Measurements from ENCODE around the gene BBS9.

Gene BBS9

DNA sequence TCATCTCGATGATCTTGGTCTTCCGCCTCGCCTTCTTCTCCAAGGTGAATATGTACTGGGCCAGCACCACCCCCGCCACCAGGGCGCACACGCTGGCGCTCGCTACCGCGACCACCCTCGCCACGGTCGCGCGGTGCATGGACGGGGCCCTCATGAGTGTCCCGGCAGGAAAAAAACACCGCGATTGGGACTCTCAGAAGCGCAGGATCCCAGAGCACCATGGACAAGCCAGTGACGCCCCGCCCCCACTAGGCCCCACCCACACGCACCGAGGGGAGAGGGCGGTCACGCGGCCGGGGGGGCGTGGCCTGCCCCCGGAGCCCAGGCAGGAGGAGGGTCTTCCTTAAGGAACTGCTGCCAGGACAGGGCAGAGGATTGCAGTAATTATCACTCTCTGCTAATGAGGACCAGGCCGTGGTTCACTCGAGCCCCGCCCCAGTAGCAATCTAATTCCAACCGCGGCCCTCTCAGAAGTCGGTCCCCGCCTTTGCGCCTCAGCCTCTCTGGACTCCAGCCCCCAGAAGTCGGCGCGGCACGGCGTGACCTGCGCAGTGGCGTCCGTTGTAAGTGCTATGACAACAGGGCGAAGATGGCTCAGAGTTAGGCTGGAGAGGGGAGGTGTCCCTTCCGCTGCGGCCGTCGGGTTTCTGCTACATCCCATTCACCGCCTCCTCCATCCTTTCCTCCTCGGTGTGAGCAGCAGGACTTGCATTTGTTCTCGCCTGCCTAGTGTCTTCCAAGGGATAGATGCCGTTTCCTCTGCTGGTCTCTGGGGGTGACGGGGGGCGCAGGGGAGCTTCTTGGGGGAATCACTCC is at the start of gene BBS9:
Gene BBS9 (plus strand): TSS at position 575 of the 816 bp plus-strand sequence. CDS start 16,689 bp downstream, outside the sequence.
- H3K27me3 ChIP-seq (ENCODE audit: insufficient read depth, low read depth, severe bottlenecking) = no peaks in the 10 kb centered on the region
- H3K9me3 ChIP-seq (ENCODE audit: severe bottlenecking) = no peaks in the 10 kb centered on the region
- peak; percentile 94 for DNase-seq
- H3K27ac ChIP-seq = peak within 1 kb of the TSS; percentile 65
- peak within 1 kb of the TSS; percentile 68 for H3K4me3 ChIP-seq (ENCODE audit: low read depth, low read length)
- TF ChIP-seq, protein P1, sequence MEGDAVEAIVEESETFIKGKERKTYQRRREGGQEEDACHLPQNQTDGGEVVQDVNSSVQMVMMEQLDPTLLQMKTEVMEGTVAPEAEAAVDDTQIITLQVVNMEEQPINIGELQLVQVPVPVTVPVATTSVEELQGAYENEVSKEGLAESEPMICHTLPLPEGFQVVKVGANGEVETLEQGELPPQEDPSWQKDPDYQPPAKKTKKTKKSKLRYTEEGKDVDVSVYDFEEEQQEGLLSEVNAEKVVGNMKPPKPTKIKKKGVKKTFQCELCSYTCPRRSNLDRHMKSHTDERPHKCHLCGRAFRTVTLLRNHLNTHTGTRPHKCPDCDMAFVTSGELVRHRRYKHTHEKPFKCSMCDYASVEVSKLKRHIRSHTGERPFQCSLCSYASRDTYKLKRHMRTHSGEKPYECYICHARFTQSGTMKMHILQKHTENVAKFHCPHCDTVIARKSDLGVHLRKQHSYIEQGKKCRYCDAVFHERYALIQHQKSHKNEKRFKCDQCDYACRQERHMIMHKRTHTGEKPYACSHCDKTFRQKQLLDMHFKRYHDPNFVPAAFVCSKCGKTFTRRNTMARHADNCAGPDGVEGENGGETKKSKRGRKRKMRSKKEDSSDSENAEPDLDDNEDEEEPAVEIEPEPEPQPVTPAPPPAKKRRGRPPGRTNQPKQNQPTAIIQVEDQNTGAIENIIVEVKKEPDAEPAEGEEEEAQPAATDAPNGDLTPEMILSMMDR (IDR thresholded peaks at IDR 0.05; ENCODE audit: low read depth, low read length) = no peak
- H3K36me3 ChIP-seq = no peaks in the 10 kb centered on the region

DNA sequence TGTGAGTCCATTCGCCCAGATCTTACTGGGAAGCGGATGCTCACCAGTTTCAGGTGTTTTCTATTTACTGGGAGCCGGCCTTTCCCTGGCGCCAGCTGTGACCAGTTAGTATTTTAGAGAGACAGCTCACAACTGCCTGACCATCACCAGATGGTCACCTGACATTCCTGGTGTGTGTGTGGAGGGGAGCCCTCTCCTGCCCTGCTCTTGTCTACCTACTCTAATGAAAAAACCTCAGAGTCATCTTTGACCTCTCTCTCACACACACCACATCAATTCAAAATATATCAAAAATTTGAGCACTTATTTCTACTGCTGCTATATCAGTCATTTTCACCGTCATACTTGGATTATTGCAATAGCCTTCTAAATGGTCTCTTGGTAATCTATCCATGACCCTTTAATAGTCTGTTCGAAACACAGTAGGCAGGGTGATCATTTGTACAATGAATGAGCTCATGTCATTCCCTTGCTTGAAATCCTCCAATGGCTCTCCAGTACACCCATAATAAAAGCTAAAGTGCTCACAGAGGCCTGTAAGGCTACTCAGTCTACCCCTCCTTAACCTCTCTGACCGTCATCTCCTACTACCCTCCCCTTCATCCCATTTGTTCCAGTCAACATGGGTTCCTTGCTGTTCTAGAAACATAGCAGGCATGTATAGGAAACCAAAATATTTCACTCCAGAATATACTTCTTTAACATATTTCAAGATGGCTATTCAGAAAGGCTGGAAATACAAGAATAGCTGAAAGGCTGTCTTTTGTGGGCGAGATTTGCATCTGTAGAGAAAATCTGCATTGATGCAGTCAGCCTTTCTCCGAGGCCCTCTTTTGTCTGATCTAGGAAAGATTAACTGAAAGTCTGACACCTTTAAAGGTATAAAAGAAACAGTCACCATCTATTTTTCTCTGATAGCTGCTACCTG is 49.3 kb upstream of the BBS9 start:
- DNase-seq = no peak

DNA sequence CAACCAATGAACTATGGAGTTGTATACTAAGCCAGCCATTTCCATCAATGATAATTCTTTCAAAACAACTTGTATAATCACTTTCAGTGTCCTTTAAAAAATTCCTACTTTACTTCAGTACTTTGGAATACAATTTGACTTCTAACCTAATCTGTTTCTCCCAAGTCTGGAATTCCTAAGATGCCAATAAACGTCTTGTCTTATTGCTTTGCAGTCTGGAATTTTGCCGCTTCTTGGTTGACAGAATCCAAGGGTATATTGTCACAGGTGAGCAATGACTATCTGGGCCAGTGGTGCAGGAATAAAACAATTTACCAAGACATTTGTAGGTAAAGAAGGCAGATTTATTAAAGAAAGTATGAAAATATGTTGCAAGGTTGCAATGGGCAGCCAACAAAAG is 42.0 kb upstream of the BBS9 start:
- Histone ChIP-seq H3K27ac (no peak overlapping the region), H3K36me3 (no peaks in the 10 kb centered on the region), H3K27me3 (ENCODE audit: insufficient read depth, low read depth, severe bottlenecking) (no peaks in the 10 kb centered on the region), H3K4me3 (ENCODE audit: low read depth, low read length) (no peak overlapping the region), H3K9me3 (ENCODE audit: severe bottlenecking) (no peaks in the 10 kb centered on the region)
- TF ChIP-seq, protein P1 (IDR thresholded peaks at IDR 0.05; ENCODE audit: low read depth, low read length) = no peak
- no peak for DNase-seq

More for the DNA sequence above, 49.3 kb upstream of the BBS9 start:
- Histone ChIP-seq H3K4me3 (ENCODE audit: low read depth, low read length) (no peak overlapping the region), H3K27ac (no peak overlapping the region), H3K36me3 (no peaks in the 10 kb centered on the region), H3K27me3 (ENCODE audit: insufficient read depth, low read depth, severe bottlenecking) (no peaks in the 10 kb centered on the region), H3K9me3 (ENCODE audit: severe bottlenecking) (no peaks in the 10 kb centered on the region)
- TF ChIP-seq, protein P1 (IDR thresholded peaks at IDR 0.05; ENCODE audit: low read depth, low read length) = no peak

DNA sequence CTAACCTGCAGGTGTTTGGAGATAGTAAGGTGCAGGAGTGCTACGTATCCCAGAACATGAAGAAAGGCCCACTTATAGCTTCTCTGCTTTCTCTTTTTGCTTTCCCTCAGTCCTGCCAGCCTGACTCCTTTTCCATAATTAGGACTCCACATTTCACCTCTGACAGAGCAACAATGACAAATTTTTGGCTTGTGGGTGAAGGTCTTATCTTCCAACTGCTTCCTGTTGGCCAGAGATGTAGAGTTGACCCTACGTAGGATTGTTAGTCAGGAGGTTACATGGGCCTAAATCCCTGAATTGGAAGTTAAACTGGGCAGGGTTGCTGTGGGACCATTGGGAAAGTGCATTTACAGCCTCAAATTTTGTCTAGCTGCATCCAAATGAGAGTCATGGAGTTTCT is 41.5 kb upstream of the BBS9 start:
- no peaks in the 10 kb centered on the region for H3K9me3 ChIP-seq (ENCODE audit: severe bottlenecking)
- H3K4me3 ChIP-seq (ENCODE audit: low read depth, low read length) = no peak overlapping the region
- no peak for DNase-seq
- H3K36me3 ChIP-seq = no peaks in the 10 kb centered on the region
- H3K27me3 ChIP-seq (ENCODE audit: insufficient read depth, low read depth, severe bottlenecking) = no peaks in the 10 kb centered on the region
- H3K27ac ChIP-seq = no peak overlapping the region
- TF ChIP-seq, protein P1 (IDR thresholded peaks at IDR 0.05; ENCODE audit: low read depth, low read length) = no peak

DNA sequence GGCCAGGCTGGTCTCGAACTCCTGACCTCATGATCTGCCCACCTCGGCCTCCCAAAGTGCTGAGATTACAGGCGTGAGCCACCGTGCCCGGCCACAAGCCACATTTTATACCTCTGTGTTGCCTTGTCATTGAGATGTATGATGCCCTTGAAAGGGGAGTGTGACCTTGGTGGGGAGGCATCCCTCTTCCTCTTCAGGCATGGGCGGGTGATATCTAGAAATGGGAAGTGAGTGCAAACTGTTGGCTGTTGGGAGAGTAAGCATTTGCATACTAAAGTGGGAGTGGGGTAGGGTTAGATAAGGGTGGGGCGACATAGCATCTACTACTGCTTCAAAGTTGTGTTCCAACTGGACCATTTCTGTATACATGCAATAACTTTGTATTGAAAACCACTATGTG is 40.2 kb upstream of the BBS9 start:
- TF ChIP-seq, protein P1 (IDR thresholded peaks at IDR 0.05; ENCODE audit: low read depth, low read length) = no peak
- H3K27me3 ChIP-seq (ENCODE audit: insufficient read depth, low read depth, severe bottlenecking) = no peaks in the 10 kb centered on the region
- no peak for DNase-seq
- no peak overlapping the region for H3K27ac ChIP-seq
- no peak overlapping the region for H3K4me3 ChIP-seq (ENCODE audit: low read depth, low read length)
- peaks cover 5% of the 10 kb centered on the region for H3K36me3 ChIP-seq
- H3K9me3 ChIP-seq (ENCODE audit: severe bottlenecking) = no peaks in the 10 kb centered on the region
